Kidney (tissue), 14 donors: ENCODE data around the gene CMTM7. TPM values are rescaled to one million over a fixed set of nuclear protein-coding genes. Genes with fewer than 3 reads are reported as not detected.

ENCODE experiments used
- DNase-seq, 5 donors: peaks; one replicate each; pipeline ENCODE4 v3.0.0-alpha.2; 2013 to 2020
- FAIRE-seq: peaks from 2 replicates; lab custom pipeline; 2012; peaks lifted over from hg19 to GRCh38; lab: Jason Lieb, UNC
- H3K27ac ChIP-seq, 2 donors: one replicate each; pipeline ENCODE4 v1.7.0; 2013; ENCODE audit warnings: low read depth in 2 of 2, low read length in 2 of 2, inconsistent platforms in 1 of 2
- H3K27me3 ChIP-seq: one replicate; pipeline ENCODE4 v1.7.1; 2013; ENCODE audit warnings: low read length, inconsistent platforms; ENCODE audit not compliant: control insufficient read depth, insufficient read depth
- H3K36me3 ChIP-seq, 3 donors: one replicate each; pipeline versions ENCODE4 v1.7.0 to v1.7.1; 2013; ENCODE audit warnings: low read length in 3 of 3, control low read depth in 1 of 3, inconsistent platforms in 1 of 3; ENCODE audit not compliant: insufficient read depth in 3 of 3, control insufficient read depth in 2 of 3
- H3K4me1 ChIP-seq, 3 donors: one replicate each; pipeline versions ENCODE4 v1.7.0 to v1.7.1; 2013; ENCODE audit warnings: low read length in 3 of 3, inconsistent platforms in 1 of 3, low read depth in 1 of 3; ENCODE audit not compliant: control insufficient read depth in 2 of 3, insufficient read depth in 2 of 3
- H3K4me3 ChIP-seq, 3 donors: one replicate each; pipeline versions ENCODE4 v1.7.0 to v1.8.1; 2013; ENCODE audit warnings: low read length in 3 of 3, control low read depth in 1 of 3, inconsistent platforms in 1 of 3
- H3K9ac ChIP-seq, 3 donors: one replicate each; pipeline versions ENCODE4 v1.7.0 to v1.7.1; 2013; ENCODE audit warnings: low read length in 3 of 3, control low read depth in 1 of 3, inconsistent platforms in 1 of 3
- H3K9me3 ChIP-seq, 3 donors: one replicate each; pipeline versions ENCODE4 v1.7.0 to v1.7.1; 2013; ENCODE audit warnings: low read length in 3 of 3, control low read depth in 1 of 3, inconsistent platforms in 1 of 3; ENCODE audit not compliant: control insufficient read depth in 2 of 3, insufficient read depth in 1 of 3
- CTCF ChIP-seq: IDR thresholded peaks from 3 replicates; pipeline ENCODE4 v1.5.1; 2012; ENCODE audit warnings: mild to moderate bottlenecking, moderate library complexity, borderline replicate concordance; ENCODE audit not compliant: insufficient read depth; ENCODE audit errors: extremely low read depth
- intact Hi-C: fragments of 100-400 bp; cut with DNase I; formaldehyde crosslinking; loops from one replicate; pipeline ENCODE4 v1.11.1; 2022
- polyA plus RNA-seq: library from polyadenylated mRNA; stranded (reverse); fragments of 350-450 nt; fragmentation: Illumina TruSeq; extraction: RNeasy Lipid Tissue Mini Kit (QIAGEN cat#74804); gene quantifications from one replicate; pipeline ENCODE4 v1.2.3, GENCODE V29; 2014; ENCODE audit warnings: low read depth, low replicate concordance; ENCODE audit not compliant: insufficient read depth
- total RNA-seq: library from RNA; stranded (reverse); fragmentation: NEBNext Ultra II Directional; extraction: Animal tissue kit (Norgen Biotek cat#: 25700); gene quantifications from one replicate; pipeline ENCODE4 v1.2.1, GENCODE V29; 2021
- donor health status: control.
- donor health status: control.
- donor health status: control.
- donor health status: control.
- donor health status: control.
- donor health status: DM: yes; HTN: yes; CAD: no.
- donor health status: Normal renal cell carcinoma (clear cell type).

The CMTM7 gene
- total and polyA plus RNA-seq, 2 donors from 2014 or later = 26.0 to 38.2 TPM

DNA sequence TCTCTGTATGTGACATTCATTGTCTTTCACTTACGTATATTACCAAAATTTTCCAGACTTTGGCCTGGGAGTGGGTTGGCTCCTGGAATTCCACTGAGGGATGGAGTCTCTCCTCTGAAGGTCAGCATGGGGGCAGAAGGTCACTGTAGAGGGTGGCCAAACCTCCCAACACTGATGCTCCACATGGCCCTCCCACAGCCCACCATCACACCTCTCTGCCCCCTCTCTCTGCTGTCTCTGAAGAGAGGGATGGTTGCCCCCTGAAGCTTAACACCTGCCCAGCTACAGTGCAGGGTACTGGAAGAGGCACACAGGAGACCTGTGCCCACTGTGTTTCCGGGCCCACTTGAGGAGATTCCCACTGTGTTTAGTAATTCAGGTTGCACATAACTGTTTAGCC is 58.8 kb downstream of the CMTM7 start:
- Histone ChIP-seq H3K9ac (no peak overlapping the region), H3K36me3 (no peaks in the 10 kb centered on the region), H3K27me3 (no peaks in the 10 kb centered on the region), H3K9me3 (no peaks in the 10 kb centered on the region), H3K4me1 (peaks cover 0 to 1% (median 0%) of the 10 kb centered on the region in 3 donors), H3K27ac (no peak overlapping the region), H3K4me3 (no peak overlapping the region)
- no peak for DNase-seq
- intact Hi-C loops = no loop called here
- TF ChIP-seq CTCF = no peak
- FAIRE-seq = no peak

DNA sequence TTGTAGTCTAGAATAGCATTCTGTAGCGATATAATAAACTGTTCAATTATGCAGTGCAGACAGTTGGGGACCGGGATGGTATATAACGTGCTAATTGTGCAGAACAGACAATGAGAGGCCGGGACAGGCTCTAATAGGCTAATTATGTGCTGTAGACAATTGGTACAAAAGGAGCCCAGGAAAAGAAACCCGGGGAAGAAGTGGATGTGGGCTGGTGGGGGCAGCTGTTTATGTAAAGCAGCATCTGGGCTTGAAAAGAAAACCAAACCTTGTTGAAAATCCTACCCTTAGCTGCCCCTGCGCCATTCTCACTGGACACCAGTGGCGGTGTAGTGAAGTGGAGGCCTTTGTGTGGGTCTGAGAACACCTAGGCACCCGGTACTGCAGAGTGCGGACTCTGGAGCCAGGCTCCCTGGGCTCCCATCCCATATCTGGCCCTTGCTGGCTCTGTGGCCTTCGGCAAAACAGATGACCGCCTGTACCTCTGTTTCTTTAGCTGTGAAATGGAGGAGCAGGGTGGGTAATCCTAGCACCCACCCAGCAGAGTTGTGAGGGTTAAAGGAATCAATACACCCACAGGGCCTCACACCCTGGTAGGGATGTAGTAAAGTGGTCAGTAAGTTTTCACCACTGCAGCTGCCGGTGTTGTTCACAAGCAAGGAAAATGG is 59.5 kb downstream of the CMTM7 start:
- no peak for TF ChIP-seq CTCF
- DNase-seq (no peak), FAIRE-seq (no peak)
- Histone ChIP-seq H3K27me3 (no peaks in the 10 kb centered on the region), H3K4me3 (no peak overlapping the region), H3K36me3 (no peaks in the 10 kb centered on the region), H3K9ac (no peak overlapping the region), H3K27ac (no peak overlapping the region), H3K4me1 (peaks cover 0 to 2% (median 0%) of the 10 kb centered on the region in 3 donors), H3K9me3 (no peaks in the 10 kb centered on the region)
- intact Hi-C loops = no loop called here

DNA sequence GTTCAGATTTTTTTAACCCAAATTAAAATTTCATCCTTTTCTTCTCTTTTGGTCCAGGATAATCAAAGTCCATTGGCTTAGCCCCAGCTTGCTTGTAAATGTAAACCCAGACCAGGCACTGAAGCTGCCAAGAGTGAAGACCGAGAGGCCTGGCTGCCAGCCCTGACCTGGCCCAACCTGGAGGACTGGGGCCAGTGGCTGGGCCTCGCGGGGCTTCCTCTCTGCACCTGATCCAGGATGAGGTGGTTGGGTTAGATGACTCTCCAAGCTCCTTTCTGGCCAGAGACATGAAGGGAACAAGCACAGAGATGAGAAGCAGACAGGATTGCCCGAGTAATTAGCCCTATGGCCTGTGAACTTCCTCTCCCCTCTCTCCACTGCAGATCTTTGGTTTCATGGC is 60.4 kb downstream of the CMTM7 start:
- Histone ChIP-seq H3K4me1 (peaks cover 0 to 2% (median 0%) of the 10 kb centered on the region in 3 donors), H3K4me3 (no peak overlapping the region), H3K36me3 (no peaks in the 10 kb centered on the region), H3K27ac (no peak overlapping the region), H3K9me3 (no peaks in the 10 kb centered on the region), H3K9ac (no peak overlapping the region), H3K27me3 (no peaks in the 10 kb centered on the region)
- FAIRE-seq = no peak
- DNase-seq = no peak
- no peak for TF ChIP-seq CTCF
- intact Hi-C loops = no loop called here
